Cerebellar nuclear complex (tissue), 1 donor: ENCODE measurements around the gene GUCY2F.

ENCODE experiments used
- DNase-seq, 2 experiments: peaks; one replicate each; lab custom pipeline; 2025; lab: John Stamatoyannopoulos, UW

The GUCY2F gene

GRCh38 chrX:109393859-109394258, 88.0 kb downstream of the GUCY2F start:
- no peak for DNase-seq

GRCh38 chrX:109392895-109393294, 89.0 kb downstream of the GUCY2F start:
- no peak for DNase-seq

GRCh38 chrX:109390556-109390955, 91.3 kb downstream of the GUCY2F start:
- DNase-seq: no peak

- DNase-seq: no peak
These were observed 92.0 kb downstream of the GUCY2F start for GRCh38 chrX:109389917-109390316.

- DNase-seq: no peak
These were observed 97.2 kb downstream of the GUCY2F start for GRCh38 chrX:109384699-109385098.

GRCh38 chrX:109382332-109382731, 99.6 kb downstream of the GUCY2F start:
- no peak for DNase-seq

- DNase-seq: no peak
These were observed 103.6 kb downstream of the GUCY2F start for GRCh38 chrX:109378281-109378680.

- no peak for DNase-seq
These were observed 107.5 kb downstream of the GUCY2F start for GRCh38 chrX:109374262-109374960.

- no peak for DNase-seq
These were observed 108.4 kb downstream of the GUCY2F start for GRCh38 chrX:109373468-109373867.

GRCh38 chrX:109372716-109373115, 109.2 kb downstream of the GUCY2F start:
- DNase-seq: no peak

GRCh38 chrX:109372291-109372690, 109.6 kb downstream of the GUCY2F start:
- DNase-seq: no peak

GRCh38 chrX:109362101-109362500, 119.8 kb downstream of the GUCY2F start:
- no peak for DNase-seq

GRCh38 chrX:109360301-109360700, 121.6 kb downstream of the GUCY2F start:
- DNase-seq: no peak

GRCh38 chrX:109357706-109358105, 124.2 kb downstream of the GUCY2F start:
- DNase-seq: no peak

- DNase-seq: no peak
These were observed 125.2 kb downstream of the GUCY2F start for GRCh38 chrX:109356684-109357083.

- no peak for DNase-seq
These were observed 129.8 kb downstream of the GUCY2F start for GRCh38 chrX:109352066-109352588.

- no peak for DNase-seq
These were observed 130.3 kb downstream of the GUCY2F start for GRCh38 chrX:109351557-109351956.

GRCh38 chrX:109350551-109350950, 131.3 kb downstream of the GUCY2F start:
- no peak for DNase-seq

- no peak for DNase-seq
These were observed 131.8 kb downstream of the GUCY2F start for GRCh38 chrX:109350051-109350450.

GRCh38 chrX:109347632-109348031, 134.3 kb downstream of the GUCY2F start:
- DNase-seq: no peak

- no peak for DNase-seq
These were observed 135.4 kb downstream of the GUCY2F start for GRCh38 chrX:109346491-109346890.

GRCh38 chrX:109345856-109346255, 136.0 kb downstream of the GUCY2F start:
- DNase-seq: no peak

- no peak for DNase-seq
These were observed 137.2 kb downstream of the GUCY2F start for GRCh38 chrX:109344678-109345077.

- no peak for DNase-seq
These were observed 137.8 kb downstream of the GUCY2F start for GRCh38 chrX:109344101-109344500.
